ENCODE results near the gene TXNDC2. TPM values are rescaled to one million over a fixed set of nuclear protein-coding genes. Genes with fewer than 3 reads are reported as not detected.
"Not testable (repeated sequence)": the region's sequence is repeated elsewhere in the genome, so short reads cannot be mapped to it uniquely, and the experiment has no call there.

The TXNDC2 gene
- total RNA-seq, 4 donors from 2014 or later = 0.62 to 0.96 TPM; not detected in 2

DNA sequence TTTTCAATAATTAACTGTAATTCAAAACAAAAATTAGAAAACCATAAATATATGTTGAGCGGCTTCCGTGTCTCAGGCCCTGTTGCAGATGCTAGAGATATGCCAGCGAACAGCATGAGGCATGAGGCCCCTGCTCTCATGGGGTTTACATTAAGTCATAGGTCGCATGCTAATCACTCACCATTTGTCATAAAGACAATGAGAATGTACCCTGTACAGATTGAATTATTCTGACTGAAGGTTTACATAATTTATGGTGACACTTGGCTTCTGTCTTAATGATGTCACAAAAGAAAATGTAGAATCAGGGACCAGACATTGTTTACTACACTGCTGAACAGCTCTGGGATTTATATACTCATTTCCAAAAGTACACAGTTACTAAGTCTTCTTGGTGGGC is 22.1 kb downstream of the TXNDC2 start:
- 86 to 97% methylated on average over 4 of the region's 4 CpGs for WGBS, 2 donors (ENCODE audit: low coverage in 1 of 2)
- Histone ChIP-seq H3K27ac (no peak overlapping the region), H3K4me1 (peaks cover 0 to 4% (median 0%) of the 10 kb centered on the region in 3 donors), H3K27me3 (no peaks in the 10 kb centered on the region), H3K36me3 (no peaks in the 10 kb centered on the region), H3K9me3 (no peaks in the 10 kb centered on the region), H3K4me3 (no peak overlapping the region)
- TF ChIP-seq EP300 (IDR thresholded peaks at IDR 0.05) (no peak), POLR2AphosphoS5 (IDR thresholded peaks at IDR 0.05) (no peak), POLR2A (IDR thresholded peaks at IDR 0.05) (no peak)
- TF ChIP-seq, protein P1, sequence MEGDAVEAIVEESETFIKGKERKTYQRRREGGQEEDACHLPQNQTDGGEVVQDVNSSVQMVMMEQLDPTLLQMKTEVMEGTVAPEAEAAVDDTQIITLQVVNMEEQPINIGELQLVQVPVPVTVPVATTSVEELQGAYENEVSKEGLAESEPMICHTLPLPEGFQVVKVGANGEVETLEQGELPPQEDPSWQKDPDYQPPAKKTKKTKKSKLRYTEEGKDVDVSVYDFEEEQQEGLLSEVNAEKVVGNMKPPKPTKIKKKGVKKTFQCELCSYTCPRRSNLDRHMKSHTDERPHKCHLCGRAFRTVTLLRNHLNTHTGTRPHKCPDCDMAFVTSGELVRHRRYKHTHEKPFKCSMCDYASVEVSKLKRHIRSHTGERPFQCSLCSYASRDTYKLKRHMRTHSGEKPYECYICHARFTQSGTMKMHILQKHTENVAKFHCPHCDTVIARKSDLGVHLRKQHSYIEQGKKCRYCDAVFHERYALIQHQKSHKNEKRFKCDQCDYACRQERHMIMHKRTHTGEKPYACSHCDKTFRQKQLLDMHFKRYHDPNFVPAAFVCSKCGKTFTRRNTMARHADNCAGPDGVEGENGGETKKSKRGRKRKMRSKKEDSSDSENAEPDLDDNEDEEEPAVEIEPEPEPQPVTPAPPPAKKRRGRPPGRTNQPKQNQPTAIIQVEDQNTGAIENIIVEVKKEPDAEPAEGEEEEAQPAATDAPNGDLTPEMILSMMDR (IDR thresholded peaks at IDR 0.05) = no peak
- no peak for ATAC-seq

DNA sequence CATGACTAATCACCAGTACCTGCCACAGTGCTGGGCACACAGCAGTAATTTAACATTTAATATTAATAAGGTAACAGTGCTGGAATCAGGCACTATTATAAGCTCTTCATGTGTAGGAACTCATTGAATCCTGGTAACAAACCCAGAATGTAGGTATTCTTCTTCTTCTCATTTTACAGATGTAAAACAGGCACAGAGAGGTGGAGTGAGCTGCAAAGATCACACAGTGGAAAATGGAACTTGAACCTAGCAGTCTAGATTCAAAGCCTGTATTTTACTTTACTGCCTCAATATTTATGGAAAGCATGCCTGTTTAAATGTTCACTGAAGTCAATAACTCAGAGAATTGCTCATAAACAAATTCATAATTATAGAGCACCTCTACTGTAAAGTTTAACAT is 24.3 kb downstream of the TXNDC2 start:
- no peaks in the 10 kb centered on the region for H3K27me3 ChIP-seq
- no peak overlapping the region for H3K4me3 ChIP-seq
- no peak overlapping the region for H3K27ac ChIP-seq
- H3K36me3 ChIP-seq = no peaks in the 10 kb centered on the region
- H3K9me3 ChIP-seq = no peaks in the 10 kb centered on the region
- H3K4me1 ChIP-seq = peaks cover 0 to 8% (median 0%) of the 10 kb centered on the region in 3 donors
- ATAC-seq = no peak
- TF ChIP-seq POLR2AphosphoS5 (IDR thresholded peaks at IDR 0.05) = no peak
- no peak for TF ChIP-seq POLR2A (IDR thresholded peaks at IDR 0.05)
- TF ChIP-seq, protein P1 (IDR thresholded peaks at IDR 0.05) = no peak
- no peak for TF ChIP-seq EP300 (IDR thresholded peaks at IDR 0.05)

DNA sequence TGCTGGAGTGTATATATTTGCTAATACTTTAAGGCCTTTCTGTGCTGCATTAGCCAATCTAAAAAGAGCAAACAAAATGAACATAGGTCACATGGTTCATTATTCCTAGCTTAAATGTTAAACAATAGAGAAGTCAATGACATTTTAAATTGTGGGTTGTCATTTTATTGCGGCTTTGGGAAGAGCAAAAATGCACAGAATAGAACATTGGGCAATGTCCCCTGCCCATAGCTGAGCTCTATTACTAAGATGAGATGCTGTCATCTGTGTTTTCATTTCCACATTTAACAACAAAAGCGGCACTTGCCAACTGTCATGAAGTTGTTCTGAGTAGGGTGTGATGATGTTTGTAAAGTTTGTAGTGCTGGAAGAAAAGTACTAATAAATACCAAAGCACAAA is 24.9 kb downstream of the TXNDC2 start:
- Histone ChIP-seq H3K27ac (no peak overlapping the region), H3K9me3 (no peaks in the 10 kb centered on the region), H3K4me3 (no peak overlapping the region), H3K27me3 (no peaks in the 10 kb centered on the region), H3K4me1 (peaks cover 0 to 12% (median 0%) of the 10 kb centered on the region in 3 donors), H3K36me3 (no peaks in the 10 kb centered on the region)
- TF ChIP-seq, protein P1 (IDR thresholded peaks at IDR 0.05) = no peak
- TF ChIP-seq POLR2AphosphoS5 (IDR thresholded peaks at IDR 0.05) (no peak), POLR2A (IDR thresholded peaks at IDR 0.05) (no peak), EP300 (IDR thresholded peaks at IDR 0.05) (no peak)
- no peak for ATAC-seq
- 86 to 90% methylated on average over 2 of the region's 2 CpGs for WGBS, 2 donors (ENCODE audit: low coverage in 1 of 2)

DNA sequence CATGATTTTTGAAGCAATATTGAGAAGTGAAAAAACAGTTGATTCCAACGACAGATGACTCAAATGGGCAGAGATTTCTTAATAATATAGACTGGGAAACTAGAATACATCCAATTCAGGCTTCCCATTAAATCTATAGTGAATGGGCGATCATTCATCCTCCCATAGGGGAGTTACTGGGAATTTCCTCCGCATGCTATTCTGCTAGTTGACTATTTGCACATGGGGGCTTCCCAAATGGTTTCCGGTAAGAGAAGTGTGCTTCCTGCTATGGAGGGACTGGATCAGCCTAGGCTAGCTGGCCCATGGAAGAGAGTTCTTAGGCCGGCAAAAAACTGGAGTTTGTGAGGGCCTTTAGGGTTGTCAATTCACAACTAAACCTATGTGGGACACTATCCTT is 25.5 kb downstream of the TXNDC2 start:
- H3K4me1 ChIP-seq = peaks cover 0 to 18% (median 0%) of the 10 kb centered on the region in 3 donors
- no peaks in the 10 kb centered on the region for H3K9me3 ChIP-seq
- no peaks in the 10 kb centered on the region for H3K36me3 ChIP-seq
- no peak for ATAC-seq
- H3K27me3 ChIP-seq = no peaks in the 10 kb centered on the region
- H3K4me3 ChIP-seq = no peak overlapping the region
- no peak for TF ChIP-seq POLR2AphosphoS5 (IDR thresholded peaks at IDR 0.05)
- no peak for TF ChIP-seq EP300 (IDR thresholded peaks at IDR 0.05)
- no peak for TF ChIP-seq POLR2A (IDR thresholded peaks at IDR 0.05)
- TF ChIP-seq, protein P1 (IDR thresholded peaks at IDR 0.05) = no peak
- H3K27ac ChIP-seq = no peak overlapping the region
- WGBS, 2 donors (ENCODE audit: low coverage in 1 of 2) = 83 to 92% methylated on average over 4 to 5 of the region's 5 CpGs

DNA sequence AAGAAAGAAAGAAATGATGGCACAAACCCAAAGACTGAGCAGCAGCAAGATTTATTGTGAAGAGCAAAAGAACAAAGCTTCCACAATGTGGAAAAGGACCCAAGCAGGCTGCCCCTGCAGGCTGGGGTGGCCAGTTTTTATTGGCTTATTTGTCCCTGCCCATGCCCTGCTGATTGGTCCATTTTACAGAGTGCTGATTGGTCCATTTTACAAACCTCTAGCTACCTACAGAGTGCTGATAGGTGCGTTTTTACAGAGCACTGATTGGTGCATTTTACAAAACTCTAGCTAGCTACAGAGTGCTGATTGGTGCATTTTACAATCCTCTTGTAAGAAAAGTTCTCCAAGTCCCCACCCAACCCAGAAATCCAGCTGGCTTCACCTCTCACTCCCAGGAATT is 26.5 kb downstream of the TXNDC2 start:
- H3K27ac ChIP-seq, H3K36me3 ChIP-seq, ATAC-seq, H3K27me3 ChIP-seq, H3K4me3 ChIP-seq, H3K9me3 ChIP-seq: not testable (repeated sequence)
- H3K4me1 ChIP-seq = peaks cover 0 to 28% (median 1%) of the 10 kb centered on the region in 3 donors
- 86 to 100% methylated on average over 1 of the region's 1 CpG for WGBS, 2 donors (ENCODE audit: low coverage in 1 of 2)
